Measurements from ENCODE around the gene RLN1.
A peak's percentile ranks its signal among the peaks of the same experiment; 100 is the strongest.
"Not testable (repeated sequence)": the region's sequence is repeated elsewhere in the genome, so short reads cannot be mapped to it uniquely, and the experiment has no call there.

Gene RLN1

DNA sequence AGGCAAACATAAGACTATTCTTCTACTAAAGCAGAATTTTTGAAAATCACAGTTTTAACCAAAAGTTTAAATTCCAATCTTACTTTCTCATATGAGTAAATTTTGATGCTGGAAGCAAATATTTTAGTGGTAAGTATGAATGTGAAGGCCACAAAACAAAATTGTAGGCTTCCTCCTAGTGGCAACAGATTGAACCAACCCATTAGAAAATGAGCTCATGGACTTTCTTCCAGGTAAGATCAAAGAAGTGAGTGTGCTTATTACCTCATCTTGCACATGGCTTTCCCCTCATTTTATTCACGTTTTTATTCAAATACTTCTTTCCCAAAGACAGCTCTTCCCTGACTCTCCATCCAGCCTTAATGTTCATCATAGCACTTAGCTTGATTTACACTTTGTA is 18.6 kb downstream of the RLN1 start:
- TF ChIP-seq, protein P1, sequence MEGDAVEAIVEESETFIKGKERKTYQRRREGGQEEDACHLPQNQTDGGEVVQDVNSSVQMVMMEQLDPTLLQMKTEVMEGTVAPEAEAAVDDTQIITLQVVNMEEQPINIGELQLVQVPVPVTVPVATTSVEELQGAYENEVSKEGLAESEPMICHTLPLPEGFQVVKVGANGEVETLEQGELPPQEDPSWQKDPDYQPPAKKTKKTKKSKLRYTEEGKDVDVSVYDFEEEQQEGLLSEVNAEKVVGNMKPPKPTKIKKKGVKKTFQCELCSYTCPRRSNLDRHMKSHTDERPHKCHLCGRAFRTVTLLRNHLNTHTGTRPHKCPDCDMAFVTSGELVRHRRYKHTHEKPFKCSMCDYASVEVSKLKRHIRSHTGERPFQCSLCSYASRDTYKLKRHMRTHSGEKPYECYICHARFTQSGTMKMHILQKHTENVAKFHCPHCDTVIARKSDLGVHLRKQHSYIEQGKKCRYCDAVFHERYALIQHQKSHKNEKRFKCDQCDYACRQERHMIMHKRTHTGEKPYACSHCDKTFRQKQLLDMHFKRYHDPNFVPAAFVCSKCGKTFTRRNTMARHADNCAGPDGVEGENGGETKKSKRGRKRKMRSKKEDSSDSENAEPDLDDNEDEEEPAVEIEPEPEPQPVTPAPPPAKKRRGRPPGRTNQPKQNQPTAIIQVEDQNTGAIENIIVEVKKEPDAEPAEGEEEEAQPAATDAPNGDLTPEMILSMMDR (IDR thresholded peaks at IDR 0.05; ENCODE audit: borderline replicate concordance, control extremely low read depth, extremely low read depth, insufficient read depth, missing control alignments) = no peak
- in situ Hi-C loops (cut with MboI; ENCODE audit: low sequenced_read_pairs, unreplicated experiment) = no loop called here
- DNase-seq (ENCODE audit: low spot score) = no peak

DNA sequence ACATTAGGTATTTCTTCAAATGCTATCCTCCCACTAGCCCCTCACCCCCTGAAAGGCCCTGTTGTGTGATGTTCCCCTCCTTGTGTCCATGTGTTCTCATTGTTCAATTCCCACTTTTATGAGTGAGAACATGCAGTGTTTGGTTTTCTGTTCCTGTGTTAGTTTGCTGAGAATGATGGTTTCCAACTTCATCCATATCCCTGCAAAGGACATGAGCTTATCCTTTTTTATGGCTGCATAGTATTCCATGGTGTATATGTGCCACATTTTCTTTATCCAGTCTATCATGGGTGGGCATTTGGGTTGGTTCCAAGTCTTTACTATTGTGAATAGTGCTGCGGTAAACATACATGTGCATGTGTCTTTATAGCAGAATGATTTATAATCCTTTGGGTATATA is 23.3 kb downstream of the RLN1 start:
- in situ Hi-C loops (cut with MboI; ENCODE audit: low sequenced_read_pairs, unreplicated experiment) = not testable (repeated sequence)

DNA sequence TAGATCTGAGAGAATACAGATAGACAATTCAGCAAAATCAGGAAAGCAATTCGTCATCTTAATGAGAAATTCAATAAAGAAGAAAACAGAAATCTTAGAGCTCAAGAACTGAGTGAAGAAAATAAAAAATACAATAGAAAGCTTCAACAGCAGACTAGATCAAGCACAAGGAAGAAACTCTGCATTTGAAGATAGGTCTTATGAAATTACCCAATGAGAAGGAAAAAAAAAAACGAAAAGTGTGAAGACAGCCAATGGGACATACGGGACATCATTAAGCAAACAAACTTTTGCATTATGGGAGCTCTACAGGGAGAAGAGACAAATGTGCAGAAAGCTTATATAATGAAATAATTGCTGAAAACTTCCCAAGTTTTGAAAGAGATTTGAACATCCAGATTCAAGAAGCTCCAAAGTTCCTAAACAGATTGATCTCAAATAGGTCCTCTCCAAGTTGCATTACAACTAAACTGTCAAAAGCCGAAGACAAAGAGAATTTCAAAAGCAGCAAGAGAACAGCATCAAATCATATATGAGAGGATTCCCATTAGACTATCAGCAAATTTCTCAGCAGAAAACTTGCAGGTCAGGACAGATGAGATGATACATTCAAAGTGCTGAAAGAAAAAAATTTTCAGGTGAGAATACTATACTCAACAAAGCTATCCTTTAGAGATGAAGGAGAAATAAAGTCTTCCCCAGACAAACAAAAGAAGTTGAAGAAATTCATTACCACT is 24.3 kb downstream of the RLN1 start:
- in situ Hi-C loops (cut with MboI; ENCODE audit: low sequenced_read_pairs, unreplicated experiment) = no loop called here
- no peak for DNase-seq (ENCODE audit: low spot score)
- TF ChIP-seq, protein P1 (IDR thresholded peaks at IDR 0.05; ENCODE audit: borderline replicate concordance, control extremely low read depth, extremely low read depth, insufficient read depth, missing control alignments) = no peak

More for the DNA sequence above, 23.3 kb downstream of the RLN1 start:
- DNase-seq (ENCODE audit: low spot score) = not testable (repeated sequence)

DNA sequence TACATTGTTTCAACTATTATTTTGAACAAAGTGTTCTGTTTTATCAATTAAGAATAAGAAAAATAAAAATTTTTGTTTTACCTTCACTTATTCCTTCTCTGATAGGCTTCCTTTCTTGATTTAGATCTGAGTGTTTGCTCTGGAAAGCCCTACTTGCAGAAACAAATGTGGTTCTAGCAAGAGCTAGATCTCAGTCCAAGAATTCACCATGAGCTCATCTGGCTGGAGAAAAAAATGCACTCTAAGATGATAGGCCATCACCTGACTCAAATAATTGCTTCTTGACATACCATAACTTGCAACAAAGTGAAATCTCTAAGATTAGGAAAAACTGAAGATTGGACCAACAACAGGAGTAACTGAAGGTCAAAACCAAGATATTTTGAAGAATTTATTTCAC is 28.8 kb downstream of the RLN1 start:
- in situ Hi-C loops (cut with MboI; ENCODE audit: low sequenced_read_pairs, unreplicated experiment) = no loop called here
- no peak for DNase-seq (ENCODE audit: low spot score)

DNA sequence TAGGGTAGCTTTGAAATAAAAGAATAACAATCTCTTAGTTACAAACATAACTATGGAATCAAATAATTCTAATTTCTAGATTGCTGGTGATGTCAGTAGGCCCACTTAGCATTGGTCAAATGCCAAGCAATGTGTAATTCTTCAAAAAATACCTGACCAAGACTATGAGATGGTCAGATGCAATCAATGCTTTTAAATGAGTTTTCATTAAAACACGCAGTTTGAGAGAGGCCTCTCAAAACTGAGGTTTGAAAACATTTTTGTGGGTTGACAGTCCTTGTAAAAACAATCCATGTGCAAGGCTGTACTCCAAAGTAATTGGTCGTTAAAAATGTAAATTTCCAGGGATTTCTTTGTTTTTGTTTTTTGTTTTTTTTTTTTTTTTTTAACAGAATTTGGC is 33.9 kb downstream of the RLN1 start:
- no peak for DNase-seq (ENCODE audit: low spot score)
- in situ Hi-C loops (cut with MboI; ENCODE audit: low sequenced_read_pairs, unreplicated experiment) = no loop called here
- TF ChIP-seq, protein P1 (IDR thresholded peaks at IDR 0.05; ENCODE audit: borderline replicate concordance, control extremely low read depth, extremely low read depth, insufficient read depth, missing control alignments) = no peak

More for the DNA sequence above, 28.8 kb downstream of the RLN1 start:
- TF ChIP-seq, protein P1 (IDR thresholded peaks at IDR 0.05; ENCODE audit: borderline replicate concordance, control extremely low read depth, extremely low read depth, insufficient read depth, missing control alignments) = no peak

DNA sequence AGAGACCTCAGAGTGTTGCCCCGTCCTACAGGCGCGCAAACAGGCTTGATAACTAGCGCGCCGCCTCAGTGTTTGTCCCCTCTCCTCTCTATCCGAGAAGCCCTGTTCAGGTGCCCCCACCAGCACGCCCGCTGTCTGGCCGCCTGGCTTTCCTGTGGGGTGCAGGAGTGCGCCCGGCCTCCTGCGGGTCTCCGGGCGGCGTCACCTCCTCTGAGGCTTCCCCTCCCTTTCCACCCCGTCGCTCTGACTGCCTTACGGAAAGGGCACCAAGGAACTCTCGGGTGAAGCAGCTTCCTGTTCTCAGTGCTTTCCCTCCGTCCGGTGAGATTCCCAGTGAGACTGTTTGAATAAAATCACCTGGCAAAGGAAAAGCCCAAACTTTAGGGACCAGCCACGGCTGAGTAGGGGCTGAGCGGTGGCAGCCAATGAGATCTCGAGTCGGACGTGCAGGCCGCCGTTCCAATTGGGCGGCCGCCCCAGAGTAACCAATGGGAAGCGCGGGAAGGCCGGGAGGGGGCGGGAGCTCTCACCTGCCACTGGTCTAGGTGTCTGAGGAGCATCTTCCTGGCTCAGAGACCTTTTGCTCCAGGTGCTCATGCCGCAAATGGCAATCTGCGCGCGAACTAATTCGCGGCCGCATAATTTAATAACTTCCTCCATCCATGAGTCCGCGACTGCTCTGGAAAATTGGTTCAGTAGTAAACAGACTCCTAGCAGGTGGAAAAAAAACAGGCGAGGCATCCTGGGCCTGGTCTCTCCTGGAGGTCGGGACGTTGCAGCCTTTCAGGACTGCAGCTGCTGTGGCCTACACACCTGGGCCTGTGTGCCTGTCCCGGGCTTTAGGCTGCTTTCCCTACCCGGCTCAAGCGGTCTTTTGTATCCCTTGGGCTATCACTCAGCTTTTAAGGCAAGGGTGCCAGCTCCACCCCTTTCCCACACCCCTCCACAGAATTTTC is 35.6 kb downstream of the RLN1 start, which contains the start of gene RLN2:
Gene RLN2, minus strand, starts transcription at position 877 of the 956 bp plus-strand sequence. Its CDS starts 136 bp downstream, at position 741.
- in situ Hi-C loops (cut with MboI; ENCODE audit: low sequenced_read_pairs, unreplicated experiment) = not testable (repeated sequence)
- peak; percentile 20 for DNase-seq (ENCODE audit: low spot score)

DNA sequence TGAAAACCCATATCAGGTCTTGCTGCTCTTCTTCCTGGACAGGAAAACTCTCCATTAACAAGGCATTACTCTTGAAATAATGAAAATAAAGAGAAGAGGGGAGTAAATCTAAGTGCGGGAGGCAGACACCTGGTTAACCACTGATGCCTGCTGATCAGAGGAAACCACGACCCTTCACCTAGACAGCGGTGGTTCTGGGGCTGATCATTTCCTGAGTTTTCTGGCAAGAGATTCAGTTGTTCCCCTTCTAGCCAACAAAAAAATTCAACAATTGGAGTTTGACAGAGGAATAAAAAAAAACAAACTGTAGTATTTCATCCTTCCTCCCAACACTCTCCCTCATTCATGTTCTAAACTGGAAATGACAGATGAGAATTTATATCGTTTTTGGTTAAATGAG is 38.1 kb downstream of the RLN1 start:
- in situ Hi-C loops (cut with MboI; ENCODE audit: low sequenced_read_pairs, unreplicated experiment) = no loop called here
- no peak for DNase-seq (ENCODE audit: low spot score)
- TF ChIP-seq, protein P1 (IDR thresholded peaks at IDR 0.05; ENCODE audit: borderline replicate concordance, control extremely low read depth, extremely low read depth, insufficient read depth, missing control alignments) = no peak

Measured in GM13976 (cell line).